Activated CD4-positive, alpha-beta T cell treated with anti-CD3 and anti-CD28 coated beads for 36 hours (primary cell): ENCODE measurements around the gene C6orf62. TPM values are rescaled to one million over a fixed set of nuclear protein-coding genes. Genes with fewer than 3 reads are reported as not detected.
A peak's percentile ranks its signal among the peaks of the same experiment; 100 is the strongest.

Source experiments
- ATAC-seq: fragments of 200-7000 bp; cut with Tn5 transposase; one replicate; pipeline ENCODE4 v1.10.0; 2021; ENCODE audit warnings: mild to moderate bottlenecking, moderate library complexity
- CTCF ChIA-PET: fragments of 350-600 bp; sonication (Branson Sonifier 250); formaldehyde crosslinking; loops from one replicate; lab custom pipeline; 2021; ENCODE audit warnings: antibody characterized with exemption; lab: Charles Lee
- POLR2A ChIA-PET: fragments of 350-600 bp; sonication (Branson Sonifier 250); formaldehyde crosslinking; loops from one replicate; lab custom pipeline; 2021; ENCODE audit warnings: antibody characterized with exemption, inconsistent platforms; lab: Charles Lee
- DNase-seq: peaks from one replicate; pipeline ENCODE4 v3.0.0-alpha.2; 2020
- H3K27ac Mint-ChIP-seq: one replicate; pipeline ENCODE4 v1.8.0; 2021; ENCODE audit warnings: mixed read lengths
- H3K27me3 Mint-ChIP-seq: one replicate; pipeline ENCODE4 v1.8.0; 2021; ENCODE audit warnings: mixed read lengths
- H3K36me3 Mint-ChIP-seq: one replicate; pipeline ENCODE4 v1.8.0; 2021; ENCODE audit warnings: low read depth, mixed read lengths
- H3K4me1 Mint-ChIP-seq: one replicate; pipeline ENCODE4 v1.8.0; 2021; ENCODE audit warnings: mixed read lengths
- H3K4me3 Mint-ChIP-seq: one replicate; pipeline ENCODE4 v1.8.0; 2021; ENCODE audit warnings: mild to moderate bottlenecking, moderate library complexity, mixed read lengths
- H3K9me3 Mint-ChIP-seq: one replicate; pipeline ENCODE4 v1.8.0; 2021; ENCODE audit warnings: low read depth, mixed read lengths
- intact Hi-C, 2 experiments: fragments of 100-400 bp; cut with DNase I in 1 of 2; cut with micrococcal nuclease in 1 of 2; formaldehyde crosslinking; loops; one replicate each; pipeline versions ENCODE4 v1.14.2 to v1.15.1; 2022 to 2024; cut with DNase I, micrococcal nuclease
- total RNA-seq, 2 experiments: library from RNA; stranded (reverse); gene quantifications; one replicate each; pipeline ENCODE4 v1.2.3, GENCODE V29; 2021

C6orf62 gene
- total RNA-seq, 2 experiments from 2014 or later, result 141 to 147 TPM

DNA sequence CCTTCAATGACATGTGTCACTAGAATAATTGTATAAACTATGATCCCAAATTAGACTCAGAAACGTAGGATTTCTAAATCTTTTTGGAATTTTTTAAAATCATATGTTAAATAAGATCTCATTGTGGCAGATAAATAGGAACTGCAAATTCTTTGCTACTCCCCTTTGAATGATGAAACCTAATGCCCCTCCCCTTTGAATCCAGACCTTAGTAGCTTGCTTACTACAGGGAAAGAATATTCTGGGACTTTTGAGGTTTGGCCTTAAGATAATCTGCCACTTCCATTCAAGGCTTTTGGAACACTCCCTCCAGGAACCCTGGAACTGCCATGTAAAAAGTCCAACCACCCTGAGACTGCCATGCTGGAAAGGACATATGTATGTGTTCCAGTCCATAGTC, 59.4 kb downstream of the C6orf62 start:
- ChIA-PET POLR2A (no interaction called here), CTCF (interaction anchor here (0.9 to 1.5 kb wide), 2 partner anchors 14 to 79 kb away, joined by 3 read pairs; partner anchors contain the start of gene KIAA0319)
- intact Hi-C loops, result no loop called here
- ATAC-seq, result no peak
- Mint-ChIP-seq H3K4me3 (no peak overlapping the region), H3K27me3 (no peaks in the 10 kb centered on the region), H3K4me1 (peaks cover 44% of the 10 kb centered on the region), H3K27ac (no peak overlapping the region), H3K36me3 (peaks cover 35% of the 10 kb centered on the region), H3K9me3 (no peaks in the 10 kb centered on the region)
- no peak for DNase-seq

DNA sequence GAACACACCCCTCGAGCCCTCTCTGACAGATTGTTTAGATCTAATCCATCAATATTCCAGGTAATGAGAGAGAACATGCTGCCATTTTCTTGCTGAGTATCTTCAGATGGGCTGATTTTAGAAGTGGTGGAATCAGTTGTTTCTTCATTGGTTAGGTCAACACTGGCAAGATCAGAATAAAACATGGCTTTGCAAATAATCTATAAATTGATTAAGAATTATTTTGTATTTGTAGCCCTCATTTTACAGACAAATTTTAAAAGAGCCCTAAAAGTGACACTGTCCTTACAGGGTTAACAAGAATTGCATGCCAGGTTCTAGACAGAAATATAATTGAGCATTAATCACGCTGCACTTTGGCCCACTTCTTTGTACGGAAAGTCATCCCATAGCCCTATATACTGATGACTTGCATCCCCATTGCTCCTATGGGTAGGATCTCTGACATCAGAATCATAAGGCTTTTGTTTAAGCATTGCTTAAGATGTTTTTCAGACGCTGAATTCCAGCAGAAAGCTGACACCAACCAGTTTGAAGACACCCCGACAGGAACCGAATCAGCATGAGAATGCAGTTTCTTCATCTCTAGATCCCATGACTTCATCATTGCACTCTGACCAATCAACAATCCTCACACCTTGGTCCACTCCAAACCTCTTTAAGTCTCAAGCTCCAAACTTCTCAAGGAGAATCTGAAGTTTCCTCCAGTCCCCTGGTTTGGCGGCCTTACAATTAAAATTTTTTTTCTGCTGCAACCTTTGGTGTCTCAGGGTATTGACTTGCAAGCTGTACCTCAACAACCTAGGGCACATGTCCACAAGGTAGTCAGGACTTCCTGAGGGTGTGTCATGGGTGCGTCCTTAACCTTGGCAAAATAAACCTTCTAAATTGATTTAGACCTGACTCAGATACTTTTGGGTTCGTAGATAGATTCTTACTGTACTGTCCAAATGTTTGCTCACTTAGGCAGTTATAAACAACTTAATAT, 60.1 kb downstream of the C6orf62 start:
- ATAC-seq (no peak), DNase-seq (no peak)
- Mint-ChIP-seq H3K27ac (peak overlapping the region; percentile 53), H3K27me3 (no peaks in the 10 kb centered on the region), H3K4me3 (no peak overlapping the region), H3K9me3 (no peaks in the 10 kb centered on the region), H3K36me3 (peaks cover 34% of the 10 kb centered on the region), H3K4me1 (peaks cover 37% of the 10 kb centered on the region)
- CTCF ChIA-PET, result interaction anchor here (0.9 to 1.5 kb wide), 2 partner anchors 13 to 78 kb away, joined by 3 read pairs; partner anchors contain the start of gene KIAA0319
- intact Hi-C loops, result no loop called here
- POLR2A ChIA-PET, result no interaction called here

DNA sequence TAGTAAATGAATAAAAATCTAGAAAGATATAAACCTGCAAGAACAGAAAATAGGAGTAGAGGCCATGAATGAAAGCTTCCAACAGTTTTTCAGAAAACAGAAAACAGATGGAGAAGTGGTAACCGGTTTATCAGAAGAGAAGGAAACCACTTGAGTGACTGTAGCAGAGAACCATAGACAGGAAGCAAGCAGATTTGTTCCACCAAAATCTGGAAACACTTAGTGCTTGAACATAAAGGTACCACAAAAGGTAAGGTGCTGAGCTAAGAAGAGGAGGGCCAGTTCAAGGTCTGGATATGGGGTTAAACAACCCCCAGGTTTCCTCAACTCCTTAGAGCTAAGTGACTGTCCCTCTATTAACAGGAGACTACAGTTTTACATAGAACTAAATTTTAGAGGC, 63.7 kb downstream of the C6orf62 start:
- ChIA-PET POLR2A (no interaction called here), CTCF (interaction anchor here (1.7 kb wide), 1 partner anchor 74 kb away, joined by 8 read pairs; no protein-coding TSS in a partner anchor)
- Mint-ChIP-seq H3K27me3 (no peaks in the 10 kb centered on the region), H3K4me1 (peaks cover 21% of the 10 kb centered on the region), H3K27ac (peak overlapping the region; percentile 52), H3K9me3 (no peaks in the 10 kb centered on the region), H3K36me3 (peaks cover 33% of the 10 kb centered on the region), H3K4me3 (no peak overlapping the region)
- intact Hi-C loops, result no loop called here
- peak; percentile 36 for ATAC-seq
- no peak for DNase-seq

Other genes starting within 250 kb of the C6orf62 start
- under 1 TPM; 0.62 to 0.67 TPM for gene GPLD1, start 229.6 kb downstream of the C6orf62 start, total RNA-seq
- gene ALDH5A1, start 224.2 kb downstream of the C6orf62 start, total RNA-seq, result 10 to 100 TPM; 16.5 to 18.8 TPM
- gene KIAA0319, start 73.0 kb downstream of the C6orf62 start, total RNA-seq, result under 1 TPM; 0.09 TPM
- gene TDP2, start 52.3 kb downstream of the C6orf62 start, total RNA-seq, result 10 to 100 TPM; 41.4 to 45.4 TPM
- gene ACOT13, start 52.1 kb downstream of the C6orf62 start, total RNA-seq, result 10 to 100 TPM; 37.3 to 47.9 TPM
- gene GMNN, start 55.8 kb upstream of the C6orf62 start, total RNA-seq, result 10 to 100 TPM; 74.0 to 76.1 TPM
- not detected for gene ARMH2, start 79.8 kb upstream of the C6orf62 start, total RNA-seq
- 10 to 100 TPM; 60.0 to 67.0 TPM for gene RIPOR2, start 216.8 kb upstream of the C6orf62 start, total RNA-seq